Retinal pigment epithelial cell (primary cell): ENCODE results near the gene LAPTM5.

ENCODE experiments used
- DNase-seq: peaks from one replicate; pipeline ENCODE4 v3.0.0-alpha.2; 2010; ENCODE audit warnings: low read depth
- H3K4me3 ChIP-seq: 2 replicates; pipeline ENCODE4 v1.5.1; 2011; ENCODE audit warnings: mild to moderate bottlenecking, low read length, control low read depth, moderate library complexity
- CTCF ChIP-seq: conservative IDR thresholded peaks from 2 replicates; pipeline ENCODE4 v1.5.1; 2011; ENCODE audit warnings: low read depth, low read length, control low read depth, inconsistent platforms

LAPTM5 gene

GRCh38 chr1:30702823-30703222, 54.8 kb downstream of the LAPTM5 start:
- no peak for DNase-seq
- H3K4me3 ChIP-seq: no peak overlapping the region
- no peak for TF ChIP-seq CTCF

- no peak for DNase-seq
- TF ChIP-seq CTCF: no peak
- H3K4me3 ChIP-seq: no peak overlapping the region
Observed at GRCh38 chr1:30701258-30701633, 56.3 kb downstream of the LAPTM5 start.

GRCh38 chr1:30700528-30701257, 56.9 kb downstream of the LAPTM5 start:
- TF ChIP-seq CTCF: no peak
- DNase-seq: no peak
- no peak overlapping the region for H3K4me3 ChIP-seq

- no peak overlapping the region for H3K4me3 ChIP-seq
- no peak for TF ChIP-seq CTCF
- no peak for DNase-seq
Observed at GRCh38 chr1:30699762-30700161, 57.8 kb downstream of the LAPTM5 start.

GRCh38 chr1:30698401-30698981, 59.1 kb downstream of the LAPTM5 start:
- DNase-seq: no peak
- no peak for TF ChIP-seq CTCF
- H3K4me3 ChIP-seq: no peak overlapping the region

GRCh38 chr1:30697571-30698376, 59.8 kb downstream of the LAPTM5 start:
- TF ChIP-seq CTCF: no peak
- no peak for DNase-seq
- H3K4me3 ChIP-seq: no peak overlapping the region
